GM12878 (cell line): ENCODE measurements around the gene PATZ1. TPM values are rescaled to one million over a fixed set of nuclear protein-coding genes. Genes with fewer than 3 reads are reported as not detected.

Source experiments
- ATAC-seq: fragments of 200-7000 bp; cut with Tn5 transposase; 3 replicates; pipeline ENCODE4 v1.9.1; 2020; ENCODE audit warnings: mild to moderate bottlenecking, moderate library complexity
- BruUV-seq: library from RNA; stranded (reverse); fragments of 400-500 nt; replicated peaks from 2 replicates; lab custom pipeline; 2021; lab: Mats Ljungman, UMichigan
- CTCF ChIA-PET: fragments of 300-600 bp; sonication (Branson Sonifier 250); formaldehyde crosslinking; extraction: SDS; loops from one replicate; lab custom pipeline; 2021; ENCODE audit warnings: inconsistent platforms; lab: Yijun Ruan, JAX
- POLR2A ChIA-PET: fragments of 350-600 bp; formaldehyde crosslinking; extraction: SDS; loops from one replicate; lab custom pipeline; 2021; ENCODE audit warnings: inconsistent platforms; lab: Charles Lee
- RAD21 ChIA-PET: fragments of 300-600 bp; sonication (Branson Sonifier 250); formaldehyde crosslinking; loops from one replicate; lab custom pipeline; 2023; ENCODE audit warnings: antibody characterized with exemption; ENCODE audit not compliant: unreplicated experiment; lab: Charles Lee
- SMC1A ChIA-PET: fragments of 300-600 bp; sonication (Branson Sonifier 250); formaldehyde crosslinking; loops from one replicate; lab custom pipeline; 2023; ENCODE audit not compliant: unreplicated experiment, uncharacterized antibody; lab: Charles Lee
- DNase-seq: peaks from one replicate; pipeline ENCODE4 v3.0.0-alpha.2; 2011; ENCODE audit warnings: low read depth, low spot score
- FAIRE-seq: peaks from 3 replicates; lab custom pipeline; 2011; peaks lifted over from hg19 to GRCh38; lab: Jason Lieb, UNC
- H2AFZ ChIP-seq: 2 replicates; pipeline ENCODE4 v1.6.0; 2011; ENCODE audit warnings: low read depth, low read length, control low read depth; ENCODE audit not compliant: control insufficient read depth
- H3K27ac ChIP-seq: 2 replicates; pipeline ENCODE4 v1.5.1; 2011; ENCODE audit warnings: control low read depth; ENCODE audit not compliant: control insufficient read depth, insufficient read depth
- H3K27me3 ChIP-seq, 2 experiments: replicated peaks in 1 of 2; 2 replicates each; pipeline versions ENCODE4 v1.6.0 to v1.6.1; 2011; ENCODE audit warnings: low read length in 1 of 2; ENCODE audit not compliant: control insufficient read depth in 2 of 2, insufficient read depth in 2 of 2
- H3K36me3 ChIP-seq, 2 experiments: 2 replicates each; pipeline ENCODE4 v1.5.1; 2011; ENCODE audit warnings: low read length in 1 of 2; ENCODE audit not compliant: control insufficient read depth in 2 of 2, insufficient read depth in 2 of 2
- H3K4me1 ChIP-seq: 2 replicates; pipeline ENCODE4 v1.6.1; 2011; ENCODE audit warnings: mild to moderate bottlenecking, low read length, moderate library complexity, mixed read lengths; ENCODE audit not compliant: control insufficient read depth, insufficient read depth
- H3K4me2 ChIP-seq: 2 replicates; pipeline ENCODE4 v1.6.0; 2011; ENCODE audit warnings: control low read depth; ENCODE audit not compliant: control insufficient read depth, insufficient read depth
- H3K4me3 ChIP-seq: fragments of 200-600 bp; sonication (generic); 2 replicates; pipeline ENCODE4 v1.5.1; 2016
- H3K79me2 ChIP-seq: 2 replicates; pipeline ENCODE4 v1.6.0; 2011; ENCODE audit warnings: low read length; ENCODE audit not compliant: control insufficient read depth, insufficient read depth
- H3K9ac ChIP-seq: 2 replicates; pipeline ENCODE4 v1.8.0; 2011; ENCODE audit warnings: low read length, control low read depth, mixed read lengths; ENCODE audit not compliant: control insufficient read depth, insufficient read depth
- H3K9me3 ChIP-seq: replicated peaks from 3 replicates; pipeline ENCODE4 v1.5.1; 2011; ENCODE audit warnings: mild to moderate bottlenecking, low read length; ENCODE audit not compliant: control insufficient read depth, insufficient read depth
- H4K20me1 ChIP-seq: 2 replicates; pipeline ENCODE4 v1.6.0; 2011; ENCODE audit not compliant: control insufficient read depth, insufficient read depth
- BHLHE40 ChIP-seq, 2 experiments: fragments of 450-650 bp in 1 of 2; IDR thresholded peaks; 2 replicates each; pipeline ENCODE4 v1.6.1; 2011 to 2017; ENCODE audit warnings: low read depth in 2 of 2, borderline replicate concordance in 1 of 2, improper control_type of control experiment in 1 of 2, low read length in 1 of 2, mild to moderate bottlenecking in 1 of 2
- CHD4 ChIP-seq: fragments of 200-600 bp; sonication (generic); IDR thresholded peaks from 2 replicates; pipeline ENCODE4 v1.6.1; 2016; ENCODE audit warnings: mild to moderate bottlenecking
- DPF2 ChIP-seq: fragments of 450-650 bp; IDR thresholded peaks from 2 replicates; pipeline ENCODE4 v1.6.1; 2017; ENCODE audit warnings: mild to moderate bottlenecking
- IKZF2 ChIP-seq, 2 experiments: fragments of 450-650 bp; IDR thresholded peaks; 2 replicates each; pipeline ENCODE4 v1.6.1; 2017; ENCODE audit warnings: mild to moderate bottlenecking in 2 of 2, moderate library complexity in 2 of 2
- KDM1A ChIP-seq: fragments of 200-600 bp; sonication (generic); IDR thresholded peaks from 2 replicates; pipeline ENCODE4 v1.6.1; 2016; ENCODE audit warnings: borderline replicate concordance
- MYC ChIP-seq: IDR thresholded peaks from 2 replicates; pipeline ENCODE4 v1.6.1; 2011; ENCODE audit warnings: mild to moderate bottlenecking, low read length, moderate library complexity, inconsistent platforms; ENCODE audit not compliant: insufficient read depth, insufficient replicate concordance, insufficient read length, severe bottlenecking
- POLR2AphosphoS5 ChIP-seq: IDR thresholded peaks from 2 replicates; pipeline ENCODE4 v1.6.1; 2011; ENCODE audit warnings: mild to moderate bottlenecking, low read length, inconsistent platforms
- RAD51 ChIP-seq: fragments of 450-650 bp; IDR thresholded peaks from 2 replicates; pipeline ENCODE4 v1.6.1; 2016; ENCODE audit warnings: moderate library complexity, mild to moderate bottlenecking, inconsistent platforms
- RB1 ChIP-seq: fragments of 450-650 bp; formaldehyde crosslinking; IDR thresholded peaks from 2 replicates; pipeline ENCODE4 v1.6.1; 2017; ENCODE audit warnings: mild to moderate bottlenecking, borderline replicate concordance
- RELA ChIP-seq: fragments of 450-650 bp; IDR thresholded peaks from 2 replicates; pipeline ENCODE4 v1.8.0; 2014; ENCODE audit warnings: borderline replicate concordance; ENCODE audit not compliant: partially characterized antibody
- RFX5 ChIP-seq: IDR thresholded peaks from 2 replicates; pipeline ENCODE4 v1.6.1; 2011; ENCODE audit warnings: low read depth, low read length, improper control_type of control experiment
- RUNX3 ChIP-seq: IDR thresholded peaks from 2 replicates; pipeline ENCODE4 v1.6.1; 2012; ENCODE audit warnings: low read length, inconsistent platforms
- TAF1 ChIP-seq: IDR thresholded peaks from 2 replicates; pipeline ENCODE4 v1.6.1; 2011; ENCODE audit warnings: mild to moderate bottlenecking, low read depth, low read length, borderline replicate concordance
- TCF7 ChIP-seq: IDR thresholded peaks from 2 replicates; pipeline ENCODE4 v1.6.1; 2014; ENCODE audit warnings: antibody characterized with exemption, borderline replicate concordance
- ZNF622 ChIP-seq: fragments of 450-650 bp; IDR thresholded peaks from 2 replicates; pipeline ENCODE4 v1.6.1; 2017; ENCODE audit warnings: mild to moderate bottlenecking, inconsistent platforms
- WGBS: methylation state at CpG from one replicate; pipeline ENCODE4 v1.1.6; 2016; ENCODE audit warnings: low lambda C conversion rate; ENCODE audit not compliant: insufficient replicate concordance, insufficient coverage; ENCODE audit errors: missing lambda C conversion rate; 5-methylcytosine and 5-hydroxymethylcytosine counted together
- in situ Hi-C: fragments of 300-500 bp; cut with MboI; formaldehyde crosslinking; loops from 9 replicates; pipeline ENCODE4 v1.14.3; 2018; ENCODE audit warnings: mixed read lengths
- intact Hi-C: fragments of 100-400 bp; cut with micrococcal nuclease; formaldehyde crosslinking; loops from one replicate; pipeline ENCODE4 v1.14.2; 2022; ENCODE audit not compliant: unreplicated experiment
- polyA plus RNA-seq, 11 experiments: library from polyadenylated mRNA; depleted of rRNA in 4 of 11; unstranded in 6 of 11; stranded (reverse) in 5 of 11; fragments of >200 nt; fragmentation: Nextera tagmentation in 4 of 11; fragmentation: Illumina TruSeq in 1 of 11; extraction: Ambion mirVana in 4 of 11; extraction: Trizol in 1 of 11; gene quantifications; 1 replicate in 1 of 11; 2 replicates in 10 of 11; pipeline versions ENCODE4 v1.2.1 to v1.2.3, GENCODE V29; 2011 to 2016; ENCODE audit warnings: inconsistent platforms in 2 of 11, missing spikeins in 2 of 11, low read depth in 1 of 11
- total RNA-seq, 4 experiments: library from RNA; depleted of rRNA in 3 of 4; stranded (reverse); fragments of >200 nt in 3 of 4; fragmentation: Illumina TruSeq in 1 of 4; extraction: Trizol in 1 of 4; gene quantifications; 2 replicates each; pipeline versions ENCODE4 v1.2.1 to v1.2.3, GENCODE V29; 2013 to 2021
- TF ChIP-seq, protein P1 (sequence below): fragments of 450-650 bp; formaldehyde crosslinking; IDR thresholded peaks from 2 replicates; pipeline ENCODE4 v1.4.0; 2022; ENCODE audit warnings: mild to moderate bottlenecking, moderate library complexity
- TF ChIP-seq, protein P2 (sequence below): IDR thresholded peaks from 2 replicates; pipeline ENCODE4 v1.6.1; 2011; ENCODE audit warnings: borderline replicate concordance, low read depth, mild to moderate bottlenecking, moderate library complexity, mixed read lengths, low read length; ENCODE audit not compliant: insufficient read depth; ENCODE audit errors: extremely low read length
- TF ChIP-seq, protein P3 (sequence below): fragments of 450-650 bp; IDR thresholded peaks from 2 replicates; pipeline ENCODE4 v1.6.1; 2017; ENCODE audit warnings: mild to moderate bottlenecking

PATZ1 gene
- total and polyA plus RNA-seq, 10 of the 15 experiments (the other 5 are each of a cell fraction or from before 2014, with no cell fraction given), result 3.6 to 32.7 (median 13.9) TPM

DNA sequence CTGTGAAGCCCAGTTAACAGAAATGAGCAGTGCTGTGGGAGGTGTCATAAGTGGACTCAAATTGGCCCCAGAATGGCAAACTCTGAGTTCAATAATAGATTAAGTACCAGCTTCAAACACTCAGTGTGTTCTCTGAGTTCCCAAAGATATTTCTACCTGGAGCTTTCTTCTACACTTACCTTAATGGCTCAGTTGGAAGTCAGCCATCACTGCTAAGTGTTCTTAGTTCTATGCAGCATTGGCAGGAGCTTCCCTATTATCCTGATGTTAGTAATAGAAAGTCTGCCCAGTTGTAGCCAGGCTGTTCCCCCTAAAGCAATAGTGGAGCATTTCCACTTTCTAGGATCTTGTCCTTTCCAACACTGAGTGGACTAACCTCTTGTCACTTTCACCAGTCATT lies 44.1 kb downstream of the PATZ1 start (continued):
- TF ChIP-seq, protein P1, sequence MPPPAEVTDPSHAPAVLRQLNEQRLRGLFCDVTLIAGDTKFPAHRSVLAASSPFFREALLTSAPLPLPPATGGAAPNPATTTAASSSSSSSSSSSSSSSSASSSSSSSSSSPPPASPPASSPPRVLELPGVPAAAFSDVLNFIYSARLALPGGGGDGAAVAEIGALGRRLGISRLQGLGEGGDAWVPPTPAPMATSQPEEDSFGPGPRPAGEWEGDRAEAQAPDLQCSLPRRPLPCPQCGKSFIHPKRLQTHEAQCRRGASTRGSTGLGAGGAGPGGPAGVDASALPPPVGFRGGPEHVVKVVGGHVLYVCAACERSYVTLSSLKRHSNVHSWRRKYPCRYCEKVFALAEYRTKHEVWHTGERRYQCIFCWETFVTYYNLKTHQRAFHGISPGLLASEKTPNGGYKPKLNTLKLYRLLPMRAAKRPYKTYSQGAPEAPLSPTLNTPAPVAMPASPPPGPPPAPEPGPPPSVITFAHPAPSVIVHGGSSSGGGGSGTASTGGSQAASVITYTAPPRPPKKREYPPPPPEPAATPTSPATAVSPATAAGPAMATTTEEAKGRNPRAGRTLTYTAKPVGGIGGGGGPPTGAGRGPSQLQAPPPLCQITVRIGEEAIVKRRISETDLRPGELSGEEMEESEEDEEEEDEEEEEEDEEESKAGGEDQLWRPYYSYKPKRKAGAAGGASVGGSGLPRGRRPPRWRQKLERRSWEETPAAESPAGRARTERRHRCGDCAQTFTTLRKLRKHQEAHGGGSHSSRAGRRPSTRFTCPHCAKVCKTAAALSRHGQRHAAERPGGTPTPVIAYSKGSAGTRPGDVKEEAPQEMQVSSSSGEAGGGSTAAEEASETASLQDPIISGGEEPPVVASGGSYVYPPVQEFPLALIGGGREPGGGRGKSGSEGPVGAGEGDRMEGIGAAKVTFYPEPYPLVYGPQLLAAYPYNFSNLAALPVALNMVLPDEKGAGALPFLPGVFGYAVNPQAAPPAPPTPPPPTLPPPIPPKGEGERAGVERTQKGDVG (CRISPR knock-in tag), result no peak

DNA sequence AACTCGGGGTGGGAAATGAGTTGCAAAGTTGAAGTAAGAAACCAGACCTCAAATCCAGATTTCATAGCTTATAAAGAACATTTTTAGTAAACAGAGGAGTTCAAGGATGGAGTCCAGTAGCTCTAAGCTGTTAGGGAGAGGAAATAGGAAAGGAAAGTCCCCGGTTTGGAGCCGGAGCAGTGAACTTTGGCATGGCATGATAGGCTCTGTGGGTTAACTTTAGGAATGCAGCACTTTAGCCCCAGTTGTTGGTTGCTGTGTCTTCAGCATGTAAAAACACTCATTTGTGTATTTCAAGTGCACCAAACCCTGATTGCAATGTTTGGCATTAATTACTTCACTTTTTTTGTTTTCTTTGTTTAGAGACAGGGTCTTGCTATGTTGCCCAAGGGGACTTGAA lies 45.2 kb downstream of the PATZ1 start:
- Histone ChIP-seq H2AFZ (no peak overlapping the region), H3K9me3 (no peaks in the 10 kb centered on the region), H3K9ac (no peak overlapping the region), H4K20me1 (no peaks in the 10 kb centered on the region), H3K36me3 (no peaks in the 10 kb centered on the region), H3K27me3 (no peaks in the 10 kb centered on the region), H3K4me1 (no peaks in the 10 kb centered on the region), H3K4me2 (no peak overlapping the region), H3K27ac (no peak overlapping the region), H3K79me2 (no peaks in the 10 kb centered on the region), H3K4me3 (no peak overlapping the region)
- intact Hi-C loops, result no loop called here
- POLR2A ChIA-PET, result interaction anchor here (0.9 to 1.3 kb wide), 3 partner anchors 10 to 91 kb away, joined by 3 to 6 read pairs (median 4); no protein-coding TSS in a partner anchor
- SMC1A ChIA-PET, result interaction anchor here (0.9 to 1.6 kb wide), 5 partner anchors 8 to 90 kb away, joined by 3 to 5 read pairs (median 4); partner anchors contain the start of gene PIK3IP1
- no peak for ATAC-seq
- RAD21 ChIA-PET, result no interaction called here
- TF ChIP-seq RUNX3, result no peak
- no peak for TF ChIP-seq RB1
- TF ChIP-seq DPF2, result no peak
- no peak for TF ChIP-seq RELA
- TF ChIP-seq RFX5, result no peak
- no peak for TF ChIP-seq TCF7
- no peak for TF ChIP-seq TAF1
- no peak for TF ChIP-seq CHD4
- TF ChIP-seq IKZF2 (IDR thresholded peaks at IDR 0.05), result no peak
- no peak for TF ChIP-seq ZNF622
- TF ChIP-seq, protein P2, sequence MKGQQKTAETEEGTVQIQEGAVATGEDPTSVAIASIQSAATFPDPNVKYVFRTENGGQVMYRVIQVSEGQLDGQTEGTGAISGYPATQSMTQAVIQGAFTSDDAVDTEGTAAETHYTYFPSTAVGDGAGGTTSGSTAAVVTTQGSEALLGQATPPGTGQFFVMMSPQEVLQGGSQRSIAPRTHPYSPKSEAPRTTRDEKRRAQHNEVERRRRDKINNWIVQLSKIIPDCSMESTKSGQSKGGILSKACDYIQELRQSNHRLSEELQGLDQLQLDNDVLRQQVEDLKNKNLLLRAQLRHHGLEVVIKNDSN, result no peak
- no peak for TF ChIP-seq KDM1A
- TF ChIP-seq, protein P3, sequence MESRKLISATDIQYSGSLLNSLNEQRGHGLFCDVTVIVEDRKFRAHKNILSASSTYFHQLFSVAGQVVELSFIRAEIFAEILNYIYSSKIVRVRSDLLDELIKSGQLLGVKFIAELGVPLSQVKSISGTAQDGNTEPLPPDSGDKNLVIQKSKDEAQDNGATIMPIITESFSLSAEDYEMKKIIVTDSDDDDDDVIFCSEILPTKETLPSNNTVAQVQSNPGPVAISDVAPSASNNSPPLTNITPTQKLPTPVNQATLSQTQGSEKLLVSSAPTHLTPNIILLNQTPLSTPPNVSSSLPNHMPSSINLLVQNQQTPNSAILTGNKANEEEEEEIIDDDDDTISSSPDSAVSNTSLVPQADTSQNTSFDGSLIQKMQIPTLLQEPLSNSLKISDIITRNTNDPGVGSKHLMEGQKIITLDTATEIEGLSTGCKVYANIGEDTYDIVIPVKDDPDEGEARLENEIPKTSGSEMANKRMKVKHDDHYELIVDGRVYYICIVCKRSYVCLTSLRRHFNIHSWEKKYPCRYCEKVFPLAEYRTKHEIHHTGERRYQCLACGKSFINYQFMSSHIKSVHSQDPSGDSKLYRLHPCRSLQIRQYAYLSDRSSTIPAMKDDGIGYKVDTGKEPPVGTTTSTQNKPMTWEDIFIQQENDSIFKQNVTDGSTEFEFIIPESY, result no peak
- no peak for TF ChIP-seq RAD51
- TF ChIP-seq MYC, result no peak
- no peak for TF ChIP-seq POLR2AphosphoS5
- no peak for TF ChIP-seq BHLHE40 (IDR thresholded peaks at IDR 0.05; ENCODE audit: borderline replicate concordance in 1 of 2, low read depth in 2 of 2, low read length in 1 of 2)
- BruUV-seq, result no TSS peak
- in situ Hi-C loops, result no loop called here
- DNase-seq, result no peak
- 43% methylated on average over 3 of the region's 3 CpGs for WGBS
- FAIRE-seq, result no peak
- CTCF ChIA-PET, result interaction anchor here (1.0 to 10.4 kb wide), 7 partner anchors 7 to 218 kb away, joined by 3 to 91 read pairs (median 4); partner anchors contain the start of gene PIK3IP1
